GM10847 (cell line): ENCODE data around the gene HSD17B7.
"Not testable (repeated sequence)": the region's sequence is repeated elsewhere in the genome, so short reads cannot be mapped to it uniquely, and the experiment has no call there.

ENCODE experiments used
- POLR2A ChIP-seq: IDR thresholded peaks from 2 replicates; pipeline ENCODE4 v1.6.1; 2011; ENCODE audit not compliant: insufficient read length; ENCODE audit errors: extremely low read depth

Gene HSD17B7

GRCh38 chr1:162790303-162790984, at the start of gene HSD17B7:
TSS of gene HSD17B7 (plus strand) at chr1:162790702. CDS start at chr1:162790801, 99 bp downstream.
- TF ChIP-seq POLR2A = not testable (repeated sequence)

DNA sequence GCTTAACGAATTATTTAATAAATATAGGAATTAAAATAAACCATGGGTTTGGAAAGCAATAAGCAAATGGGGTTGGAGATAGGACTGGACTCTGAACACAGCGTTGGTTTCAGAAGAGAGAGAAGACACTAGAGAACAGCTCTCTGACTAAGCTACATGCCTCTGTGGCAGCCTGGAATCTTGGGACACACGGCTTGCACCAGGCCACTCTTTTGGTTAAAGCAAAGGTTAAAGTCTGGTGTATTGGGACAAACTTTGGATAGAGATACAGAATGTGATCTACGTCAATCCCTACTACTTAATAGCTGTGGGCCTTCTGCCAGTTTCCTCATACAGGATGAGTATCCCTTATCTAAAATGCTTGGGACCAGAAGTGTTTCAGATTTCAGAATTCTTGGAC, 49.7 kb upstream of the HSD17B7 start:
- TF ChIP-seq POLR2A = no peak

GRCh38 chr1:162741574-162741973, 48.9 kb upstream of the HSD17B7 start:
- no peak for TF ChIP-seq POLR2A

DNA sequence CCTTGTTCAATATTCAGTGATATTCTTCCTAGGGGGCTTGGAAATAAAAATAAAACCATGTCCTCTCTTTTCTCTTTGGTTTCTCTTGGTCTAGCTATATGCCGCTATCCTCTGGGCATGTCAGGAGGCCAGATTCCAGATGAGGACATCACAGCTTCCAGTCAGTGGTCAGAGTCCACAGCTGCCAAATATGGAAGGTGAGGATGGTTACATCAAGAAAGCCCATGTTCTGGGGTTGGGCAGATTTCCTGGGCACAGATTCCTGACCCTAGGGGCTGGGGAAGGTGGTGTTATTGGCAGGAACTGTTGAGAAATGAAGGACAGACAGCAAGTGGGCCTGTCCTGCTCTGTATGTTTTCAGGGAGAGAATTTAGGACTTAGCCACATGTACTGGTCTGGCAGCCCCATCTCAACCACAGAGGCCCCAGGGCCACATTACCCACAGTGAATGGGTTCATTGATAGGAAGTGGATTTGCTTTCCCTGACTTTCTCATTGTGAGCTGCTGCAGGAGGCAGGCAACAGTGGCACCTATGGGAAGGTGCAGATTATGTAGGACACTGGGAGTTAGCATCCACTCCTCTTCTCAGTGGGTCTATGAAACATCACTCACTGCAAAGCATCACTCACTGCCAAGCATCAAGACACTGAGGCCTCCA, 37.4 kb upstream of the HSD17B7 start:
- TF ChIP-seq POLR2A = no peak

- TF ChIP-seq POLR2A = no peak
These were observed 36.4 kb upstream of the HSD17B7 start for GRCh38 chr1:162753998-162754585.

DNA sequence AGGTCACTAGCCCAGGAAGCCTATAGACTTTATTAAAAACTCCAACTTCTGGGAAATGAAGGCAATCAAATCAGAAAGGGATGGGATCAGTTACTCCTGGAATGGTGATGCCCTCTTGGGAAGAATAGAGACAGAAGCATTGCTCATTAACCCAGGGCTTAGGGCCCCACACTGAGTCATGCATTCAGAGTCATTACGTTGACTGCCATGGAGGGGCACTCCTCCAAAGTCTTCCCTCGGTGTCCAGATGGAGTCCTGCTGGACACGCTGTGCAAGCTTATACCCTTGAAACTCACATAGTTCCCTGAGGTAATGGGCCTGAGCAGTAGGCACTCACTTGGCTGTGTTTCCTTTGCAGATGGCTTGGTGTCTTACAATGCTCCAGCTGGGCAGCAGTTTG, 35.2 kb upstream of the HSD17B7 start:
- TF ChIP-seq POLR2A = no peak

DNA sequence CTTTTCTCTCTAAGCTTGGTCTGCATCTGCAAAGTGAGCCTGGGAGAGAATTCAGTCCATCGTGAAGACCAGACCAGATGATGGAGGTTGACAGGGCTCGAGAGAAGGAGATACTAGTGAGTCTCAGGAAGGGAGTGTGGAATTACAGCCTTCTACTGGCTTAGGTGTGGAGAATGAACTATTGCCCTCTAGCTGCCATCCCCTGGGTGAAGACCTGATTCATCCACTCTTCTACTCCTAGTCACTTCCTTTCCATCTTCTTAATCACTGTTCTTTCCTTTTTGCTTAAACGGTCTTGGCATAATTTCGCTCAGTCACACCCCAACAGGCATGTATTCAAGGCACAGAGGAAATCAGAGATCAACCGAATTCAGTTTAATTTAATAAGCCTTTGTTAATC, 34.0 kb upstream of the HSD17B7 start:
- no peak for TF ChIP-seq POLR2A

GRCh38 chr1:162757476-162757875, 33.0 kb upstream of the HSD17B7 start:
- no peak for TF ChIP-seq POLR2A

GRCh38 chr1:162765788-162766187, 24.7 kb upstream of the HSD17B7 start:
- no peak for TF ChIP-seq POLR2A

- TF ChIP-seq POLR2A = no peak
These were observed 17.8 kb upstream of the HSD17B7 start for GRCh38 chr1:162772571-162773154.

DNA sequence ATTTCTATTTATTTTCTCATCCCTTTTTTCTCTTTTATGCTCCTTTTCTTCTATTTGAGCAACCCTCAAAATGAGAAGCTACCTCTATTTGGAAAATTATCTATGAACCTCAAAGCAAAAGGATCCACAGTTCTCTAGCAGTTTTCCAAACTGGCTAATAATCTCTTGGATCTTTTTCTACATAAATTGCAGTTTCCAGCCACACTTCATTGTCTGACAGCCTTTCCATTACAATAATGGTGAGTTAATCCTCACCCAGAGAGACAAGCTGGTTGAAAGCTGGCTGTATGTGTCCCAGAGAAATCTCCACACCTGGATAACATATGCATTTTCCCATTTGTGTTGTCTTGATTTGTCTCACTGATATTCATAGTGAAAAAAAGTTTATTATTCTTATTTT, 16.5 kb upstream of the HSD17B7 start:
- TF ChIP-seq POLR2A = no peak

GRCh38 chr1:162779043-162779442, 11.5 kb upstream of the HSD17B7 start:
- no peak for TF ChIP-seq POLR2A

DNA sequence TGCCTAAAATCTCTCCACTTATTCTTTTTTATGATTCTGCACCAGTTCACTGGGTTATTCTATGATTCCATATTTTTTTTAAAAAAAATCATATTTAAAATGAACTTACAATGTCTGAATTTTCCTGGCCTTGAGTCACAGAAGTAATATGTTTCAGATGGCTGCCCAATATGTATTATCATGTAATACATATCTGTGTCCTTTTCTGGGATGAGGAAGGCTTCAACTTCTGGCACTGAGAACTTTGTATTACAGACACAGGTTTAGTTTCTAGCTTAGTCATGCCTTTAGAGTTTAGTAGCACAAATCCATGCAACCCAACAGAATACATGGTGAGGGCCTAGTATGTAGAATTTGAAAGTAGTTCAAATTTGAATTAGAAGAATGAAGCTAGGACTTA, 7.8 kb upstream of the HSD17B7 start:
- no peak for TF ChIP-seq POLR2A

- TF ChIP-seq POLR2A = no peak
These were observed 32.1 kb downstream of the HSD17B7 start for GRCh38 chr1:162822391-162823200.

GRCh38 chr1:162823231-162823630, 32.7 kb downstream of the HSD17B7 start:
- TF ChIP-seq POLR2A = no peak
